Caco-2 (cell line): ENCODE data around the gene API5. TPM values are rescaled to one million over a fixed set of nuclear protein-coding genes. Genes with fewer than 3 reads are reported as not detected.

Source experiments
- BruUV-seq: library from RNA; stranded (reverse); fragments of 400-500 nt; replicated peaks from 2 replicates; lab custom pipeline; 2021; lab: Mats Ljungman, UMichigan
- CTCF ChIA-PET: fragments of 300-600 bp; sonication (Branson Sonifier 250); formaldehyde crosslinking; loops from one replicate; lab custom pipeline; 2022; ENCODE audit warnings: antibody characterized with exemption; lab: Charles Lee
- POLR2A ChIA-PET: fragments of 300-600 bp; sonication (Branson Sonifier 250); formaldehyde crosslinking; loops from one replicate; lab custom pipeline; 2022; ENCODE audit warnings: antibody characterized with exemption; lab: Charles Lee
- DNase-seq, 2 experiments: peaks; one replicate each; pipeline versions ENCODE4 v3.0.0 to v3.0.0-alpha.2; 2020 to 2022
- H3K27me3 ChIP-seq: replicated peaks from 2 replicates; pipeline ENCODE4 v1.6.0; 2011; ENCODE audit warnings: low read length; ENCODE audit not compliant: control insufficient read depth, insufficient read depth
- H3K36me3 ChIP-seq: 2 replicates; pipeline ENCODE4 v1.5.1; 2011; ENCODE audit warnings: low read length; ENCODE audit not compliant: control insufficient read depth, insufficient read depth
- H3K4me1 ChIP-seq: fragments of 250-450 bp; sonication (Bioruptor Pico); 2 replicates; pipeline ENCODE4 v1.5.1; 2020; ENCODE audit warnings: mild to moderate bottlenecking
- H3K4me3 ChIP-seq: 2 replicates; pipeline ENCODE4 v1.5.1; 2011; ENCODE audit warnings: low read depth, mild to moderate bottlenecking, control low read depth, low read length
- H3K9me3 ChIP-seq: fragments of 250-450 bp; sonication (Bioruptor Pico); 2 replicates; pipeline ENCODE4 v1.5.1; 2020; ENCODE audit warnings: mild to moderate bottlenecking, moderate library complexity
- H3K27ac Mint-ChIP-seq: one replicate; pipeline ENCODE4 v1.8.0; 2022; ENCODE audit warnings: mixed read lengths; ENCODE audit not compliant: unreplicated experiment
- H3K27me3 Mint-ChIP-seq: one replicate; pipeline ENCODE4 v1.8.0; 2022; ENCODE audit warnings: mixed read lengths; ENCODE audit not compliant: insufficient read depth, unreplicated experiment
- H3K36me3 Mint-ChIP-seq: one replicate; pipeline ENCODE4 v1.8.0; 2022; ENCODE audit warnings: mild to moderate bottlenecking, mixed read lengths; ENCODE audit not compliant: insufficient read depth, unreplicated experiment
- H3K4me1 Mint-ChIP-seq: one replicate; pipeline ENCODE4 v1.8.0; 2022; ENCODE audit warnings: low read depth, mixed read lengths; ENCODE audit not compliant: unreplicated experiment
- H3K4me3 Mint-ChIP-seq: one replicate; pipeline ENCODE4 v1.8.0; 2022; ENCODE audit warnings: mild to moderate bottlenecking, moderate library complexity, mixed read lengths; ENCODE audit not compliant: unreplicated experiment
- H3K9me3 Mint-ChIP-seq: one replicate; pipeline ENCODE4 v1.8.0; 2022; ENCODE audit warnings: mixed read lengths; ENCODE audit not compliant: unreplicated experiment
- CTCF ChIP-seq, 2 experiments: fragments of 200-600 bp in 1 of 2; IDR thresholded peaks; 1 replicate in 1 of 2; 2 replicates in 1 of 2; pipeline versions ENCODE4 v1.5.1 to v1.8.0; 2011 to 2022; ENCODE audit warnings: antibody characterized with exemption in 1 of 2, control low read depth in 1 of 2, inconsistent platforms in 1 of 2, low read depth in 1 of 2, low read length in 1 of 2, mild to moderate bottlenecking in 1 of 2, moderate library complexity in 1 of 2; ENCODE audit not compliant: insufficient read depth in 1 of 2, severe bottlenecking in 1 of 2, unreplicated experiment in 1 of 2
- intact Hi-C: fragments of 100-400 bp; cut with micrococcal nuclease; formaldehyde crosslinking; loops from one replicate; pipeline ENCODE4 v1.10.0; 2022; ENCODE audit not compliant: unreplicated experiment
- total RNA-seq: library from RNA; stranded (reverse); gene quantifications from 2 replicates; pipeline ENCODE4 v1.2.3, GENCODE V29; 2022

The API5 gene
- total RNA-seq, 1 experiment from 2014 or later: 140 TPM

- POLR2A ChIA-PET: no interaction called here
- Histone ChIP-seq H3K4me3 (no peak overlapping the region), H3K36me3 (no peaks in the 10 kb centered on the region), H3K9me3 (no peaks in the 10 kb centered on the region), H3K27me3 (no peaks in the 10 kb centered on the region), H3K4me1 (peaks cover 5% of the 10 kb centered on the region; the same call in 1 of the 2 replicates)
- Mint-ChIP-seq H3K4me3 (no peak overlapping the region), H3K36me3 (peaks cover 35% of the 10 kb centered on the region), H3K9me3 (no peaks in the 10 kb centered on the region), H3K27me3 (no peaks in the 10 kb centered on the region), H3K27ac (no peak overlapping the region), H3K4me1 (no peaks in the 10 kb centered on the region)
- intact Hi-C loops: no loop called here
- no TSS peak for BruUV-seq
- TF ChIP-seq CTCF (IDR thresholded peaks at IDR 0.05; ENCODE audit: insufficient read depth in 1 of 2, low read depth in 1 of 2, low read length in 1 of 2, severe bottlenecking in 1 of 2, unreplicated experiment in 1 of 2): no peak
- CTCF ChIA-PET: interaction anchor here (0.9 kb wide), 1 partner anchor 40 kb away, joined by 3 read pairs; no protein-coding TSS in a partner anchor
- no peak for DNase-seq
These were observed 67.1 kb downstream of the API5 start for GRCh38 chr11:43378897-43379296.

GRCh38 chr11:43381802-43382201 is 70.0 kb downstream of the API5 start:
- intact Hi-C loops: no loop called here
- no peak for TF ChIP-seq CTCF (IDR thresholded peaks at IDR 0.05; ENCODE audit: insufficient read depth in 1 of 2, low read depth in 1 of 2, low read length in 1 of 2, severe bottlenecking in 1 of 2, unreplicated experiment in 1 of 2)
- H3K36me3 ChIP-seq: no peaks in the 10 kb centered on the region
- Mint-ChIP-seq H3K27me3 (no peaks in the 10 kb centered on the region), H3K4me1 (no peaks in the 10 kb centered on the region), H3K27ac (no peak overlapping the region), H3K4me3 (no peak overlapping the region), H3K9me3 (no peaks in the 10 kb centered on the region), H3K36me3 (peaks cover 46% of the 10 kb centered on the region)
- no peak overlapping the region for H3K4me3 ChIP-seq
- no peak for DNase-seq
- no TSS peak for BruUV-seq
- H3K4me1 ChIP-seq: no peaks in the 10 kb centered on the region
- POLR2A ChIA-PET: no interaction called here
- H3K27me3 ChIP-seq: no peaks in the 10 kb centered on the region
- CTCF ChIA-PET: no interaction called here
- H3K9me3 ChIP-seq: no peaks in the 10 kb centered on the region

GRCh38 chr11:43382614-43383013 is 70.8 kb downstream of the API5 start:
- H3K4me3 ChIP-seq: no peak overlapping the region
- no peak for DNase-seq
- no peaks in the 10 kb centered on the region for H3K9me3 ChIP-seq
- ChIA-PET POLR2A (no interaction called here), CTCF (no interaction called here)
- no peaks in the 10 kb centered on the region for H3K9me3 Mint-ChIP-seq
- no peaks in the 10 kb centered on the region for H3K36me3 ChIP-seq
- no peak for TF ChIP-seq CTCF (IDR thresholded peaks at IDR 0.05; ENCODE audit: insufficient read depth in 1 of 2, low read depth in 1 of 2, low read length in 1 of 2, severe bottlenecking in 1 of 2, unreplicated experiment in 1 of 2)
- peaks cover 46% of the 10 kb centered on the region for H3K36me3 Mint-ChIP-seq
- no peaks in the 10 kb centered on the region for H3K27me3 ChIP-seq
- no peaks in the 10 kb centered on the region for H3K4me1 Mint-ChIP-seq
- BruUV-seq: no TSS peak
- no peak overlapping the region for H3K27ac Mint-ChIP-seq
- no peak overlapping the region for H3K4me3 Mint-ChIP-seq
- intact Hi-C loops: no loop called here
- H3K27me3 Mint-ChIP-seq: no peaks in the 10 kb centered on the region
- H3K4me1 ChIP-seq: no peaks in the 10 kb centered on the region
